ENCODE measurements around the gene SIPA1L3. TPM values are rescaled to one million over a fixed set of nuclear protein-coding genes. Genes with fewer than 3 reads are reported as not detected.

The SIPA1L3 gene
- polyA plus RNA-seq, 1 of the 3 experiments (the other 2 are of a cell fraction), result 11.6 TPM

DNA sequence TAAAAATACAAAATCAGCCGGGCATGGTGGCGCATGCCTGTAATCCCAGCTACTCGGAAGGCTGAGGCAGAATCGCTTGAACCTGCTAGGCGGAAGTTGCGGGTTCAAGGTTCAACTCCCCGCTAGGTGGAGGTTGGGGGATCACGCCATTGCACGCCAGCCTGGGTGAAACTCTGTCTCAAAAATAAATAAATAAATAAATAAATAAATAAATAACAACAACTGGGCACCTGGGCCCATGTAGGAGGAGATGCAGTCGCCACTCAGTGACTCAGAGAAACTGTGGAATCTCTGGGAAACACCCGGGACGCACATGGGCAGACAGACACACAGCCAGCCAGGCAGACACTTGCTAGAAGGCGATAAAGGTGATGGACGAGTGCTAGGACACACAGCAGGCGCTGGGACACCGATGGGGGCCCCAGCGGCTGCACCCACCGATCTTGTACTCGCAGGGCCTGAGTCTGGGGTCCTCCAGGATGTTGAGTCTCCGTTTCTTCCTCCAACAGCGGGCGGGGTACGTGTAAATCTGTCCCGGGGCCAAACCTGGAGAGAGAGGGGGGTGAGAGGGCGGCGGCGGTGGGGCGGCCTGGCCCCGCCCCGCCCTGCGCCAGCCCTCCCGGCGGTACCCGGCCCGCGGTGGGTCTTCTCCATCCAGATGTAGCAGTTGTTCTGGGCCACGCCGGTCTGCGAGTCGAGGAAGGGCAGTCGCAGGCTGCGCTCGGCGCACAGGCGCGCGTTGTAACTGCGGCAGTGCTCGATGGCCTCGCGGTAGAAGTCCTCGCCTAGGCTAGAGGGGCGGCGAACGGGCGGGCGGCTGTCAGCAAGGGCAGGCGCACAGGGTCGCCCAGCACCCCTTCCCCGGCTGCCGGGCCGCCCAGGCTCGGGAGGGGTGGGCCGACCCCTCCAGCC is 315.2 kb downstream of the SIPA1L3 start:
- no peaks in the 10 kb centered on the region for H3K27me3 ChIP-seq (ENCODE audit: insufficient read depth)
- no peak overlapping the region for H2AFZ ChIP-seq (ENCODE audit: low read depth)
- H3K79me2 ChIP-seq (ENCODE audit: insufficient read depth), result peaks cover 7% of the 10 kb centered on the region; the same call in 1 of the 2 replicates
- peaks cover 0 to 7% of the 10 kb centered on the region in 2 experiments for H3K36me3 ChIP-seq (replicated peaks in 1 of 2; ENCODE audit: control insufficient read depth in 1 of 2, insufficient read depth in 2 of 2, low read length in 1 of 2)
- H3F3A ChIP-seq (replicated peaks; ENCODE audit: insufficient read depth), result peaks cover 9% of the 10 kb centered on the region
- no peaks in the 10 kb centered on the region for H3K9me2 ChIP-seq
- ChIA-PET POLR2A (no interaction called here), CTCF (interaction anchor here (1.2 kb wide), 1 partner anchor 11 kb away, joined by 3 read pairs; no protein-coding TSS in a partner anchor)
- TF ChIP-seq, protein P1, sequence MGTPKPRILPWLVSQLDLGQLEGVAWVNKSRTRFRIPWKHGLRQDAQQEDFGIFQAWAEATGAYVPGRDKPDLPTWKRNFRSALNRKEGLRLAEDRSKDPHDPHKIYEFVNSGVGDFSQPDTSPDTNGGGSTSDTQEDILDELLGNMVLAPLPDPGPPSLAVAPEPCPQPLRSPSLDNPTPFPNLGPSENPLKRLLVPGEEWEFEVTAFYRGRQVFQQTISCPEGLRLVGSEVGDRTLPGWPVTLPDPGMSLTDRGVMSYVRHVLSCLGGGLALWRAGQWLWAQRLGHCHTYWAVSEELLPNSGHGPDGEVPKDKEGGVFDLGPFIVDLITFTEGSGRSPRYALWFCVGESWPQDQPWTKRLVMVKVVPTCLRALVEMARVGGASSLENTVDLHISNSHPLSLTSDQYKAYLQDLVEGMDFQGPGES (IDR thresholded peaks at IDR 0.05; ENCODE audit: low read depth, low read length), result no peak
- TF ChIP-seq FOSL2 (IDR thresholded peaks at IDR 0.05; ENCODE audit: borderline replicate concordance, low read depth) (no peak), GATA2 (CRISPR knock-in tag; IDR thresholded peaks at IDR 0.05) (no peak)
- peak; percentile 19 for DNase-seq
- 93% methylated on average over 48 of the region's 64 CpGs for WGBS (ENCODE audit: low lambda C conversion rate)
- no peaks in the 10 kb centered on the region for H4K20me1 ChIP-seq (ENCODE audit: insufficient read depth)
- H3K4me3 ChIP-seq (ENCODE audit: low read depth in 2 of 2, low read length in 1 of 2), result no peak overlapping the region
- H3K27ac ChIP-seq (ENCODE audit: low read depth in 2 of 2, low read length in 1 of 2), result no peak overlapping the region
- H3K4me2 ChIP-seq, result no peak overlapping the region
- H3K9ac ChIP-seq, result no peak overlapping the region
- H3K9me3 ChIP-seq, result no peaks in the 10 kb centered on the region
- H3K4me1 ChIP-seq (ENCODE audit: control insufficient read depth in 1 of 2, insufficient read depth in 2 of 2, low read depth in 1 of 2, low read length in 1 of 2), result peaks cover 0 to 2% of the 10 kb centered on the region in 2 experiments; a peak in 1 of 4 replicates

DNA sequence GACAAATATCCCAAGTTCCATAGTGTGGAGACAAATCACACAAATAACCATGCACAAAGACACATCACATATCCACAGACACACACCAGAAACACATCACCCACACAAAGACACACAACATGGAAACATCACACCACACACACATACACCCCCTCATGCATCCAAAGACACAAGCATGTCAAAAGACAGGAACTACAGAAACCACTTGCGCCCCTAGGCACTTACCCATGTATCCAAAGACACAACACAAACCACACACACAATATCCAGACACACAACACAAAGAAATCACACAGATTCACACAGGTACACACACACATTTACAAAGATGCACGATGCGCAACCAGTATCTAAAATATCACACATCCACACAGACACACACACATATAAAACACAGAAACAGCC is 316.1 kb downstream of the SIPA1L3 start:
- 86% methylated on average over 3 of the region's 3 CpGs for WGBS (ENCODE audit: low lambda C conversion rate)
- TF ChIP-seq, protein P2, sequence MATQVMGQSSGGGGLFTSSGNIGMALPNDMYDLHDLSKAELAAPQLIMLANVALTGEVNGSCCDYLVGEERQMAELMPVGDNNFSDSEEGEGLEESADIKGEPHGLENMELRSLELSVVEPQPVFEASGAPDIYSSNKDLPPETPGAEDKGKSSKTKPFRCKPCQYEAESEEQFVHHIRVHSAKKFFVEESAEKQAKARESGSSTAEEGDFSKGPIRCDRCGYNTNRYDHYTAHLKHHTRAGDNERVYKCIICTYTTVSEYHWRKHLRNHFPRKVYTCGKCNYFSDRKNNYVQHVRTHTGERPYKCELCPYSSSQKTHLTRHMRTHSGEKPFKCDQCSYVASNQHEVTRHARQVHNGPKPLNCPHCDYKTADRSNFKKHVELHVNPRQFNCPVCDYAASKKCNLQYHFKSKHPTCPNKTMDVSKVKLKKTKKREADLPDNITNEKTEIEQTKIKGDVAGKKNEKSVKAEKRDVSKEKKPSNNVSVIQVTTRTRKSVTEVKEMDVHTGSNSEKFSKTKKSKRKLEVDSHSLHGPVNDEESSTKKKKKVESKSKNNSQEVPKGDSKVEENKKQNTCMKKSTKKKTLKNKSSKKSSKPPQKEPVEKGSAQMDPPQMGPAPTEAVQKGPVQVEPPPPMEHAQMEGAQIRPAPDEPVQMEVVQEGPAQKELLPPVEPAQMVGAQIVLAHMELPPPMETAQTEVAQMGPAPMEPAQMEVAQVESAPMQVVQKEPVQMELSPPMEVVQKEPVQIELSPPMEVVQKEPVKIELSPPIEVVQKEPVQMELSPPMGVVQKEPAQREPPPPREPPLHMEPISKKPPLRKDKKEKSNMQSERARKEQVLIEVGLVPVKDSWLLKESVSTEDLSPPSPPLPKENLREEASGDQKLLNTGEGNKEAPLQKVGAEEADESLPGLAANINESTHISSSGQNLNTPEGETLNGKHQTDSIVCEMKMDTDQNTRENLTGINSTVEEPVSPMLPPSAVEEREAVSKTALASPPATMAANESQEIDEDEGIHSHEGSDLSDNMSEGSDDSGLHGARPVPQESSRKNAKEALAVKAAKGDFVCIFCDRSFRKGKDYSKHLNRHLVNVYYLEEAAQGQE (IDR thresholded peaks at IDR 0.05; ENCODE audit: low read depth, low read length), result no peak
- TF ChIP-seq TEAD4 (IDR thresholded peaks at IDR 0.05; ENCODE audit: borderline replicate concordance, insufficient read depth), result no peak
- no peak for TF ChIP-seq TCF12 (IDR thresholded peaks at IDR 0.05)
- TF ChIP-seq NFIC (IDR thresholded peaks at IDR 0.05; ENCODE audit: borderline replicate concordance), result no peak
- H3K4me1 ChIP-seq (ENCODE audit: control insufficient read depth in 1 of 2, insufficient read depth in 2 of 2, low read depth in 1 of 2, low read length in 1 of 2), result peaks cover 0 to 4% of the 10 kb centered on the region in 2 experiments; a peak in 1 of 4 replicates
- H3K79me2 ChIP-seq (ENCODE audit: insufficient read depth), result peaks cover 7% of the 10 kb centered on the region; the same call in 1 of the 2 replicates
- no peak overlapping the region for H3K27ac ChIP-seq (ENCODE audit: low read depth in 2 of 2, low read length in 1 of 2)
- ChIA-PET CTCF (no interaction called here), POLR2A (no interaction called here)
- no peak for DNase-seq
- H3K9me3 ChIP-seq, result no peaks in the 10 kb centered on the region
- no peak overlapping the region for H3K9ac ChIP-seq
- H2AFZ ChIP-seq (ENCODE audit: low read depth), result no peak overlapping the region
- no peaks in the 10 kb centered on the region for H3K9me2 ChIP-seq
- H3K36me3 ChIP-seq (replicated peaks in 1 of 2; ENCODE audit: control insufficient read depth in 1 of 2, insufficient read depth in 2 of 2, low read length in 1 of 2), result peaks cover 0 to 3% of the 10 kb centered on the region in 2 experiments
- peak overlapping the region; percentile 81 for H3K4me2 ChIP-seq
- peak overlapping the region; percentile 53 to 65 for H3K4me3 ChIP-seq (ENCODE audit: low read depth in 2 of 2, low read length in 1 of 2)
- H3F3A ChIP-seq (replicated peaks; ENCODE audit: insufficient read depth), result peaks cover 9% of the 10 kb centered on the region
- no peaks in the 10 kb centered on the region for H4K20me1 ChIP-seq (ENCODE audit: insufficient read depth)
- no peaks in the 10 kb centered on the region for H3K27me3 ChIP-seq (ENCODE audit: insufficient read depth)

Measured in SK-N-SH (cell line).